Retinal pigment epithelial cell (primary cell): ENCODE measurements around the gene IWS1.

Experiments used
- DNase-seq: peaks from one replicate; pipeline ENCODE4 v3.0.0-alpha.2; 2010; ENCODE audit warnings: low read depth
- H3K4me3 ChIP-seq: 2 replicates; pipeline ENCODE4 v1.5.1; 2011; ENCODE audit warnings: mild to moderate bottlenecking, low read length, control low read depth, moderate library complexity
- TF ChIP-seq, protein P1 (sequence below): conservative IDR thresholded peaks from 2 replicates; pipeline ENCODE4 v1.5.1; 2011; ENCODE audit warnings: low read depth, low read length, control low read depth, inconsistent platforms

Gene IWS1

DNA sequence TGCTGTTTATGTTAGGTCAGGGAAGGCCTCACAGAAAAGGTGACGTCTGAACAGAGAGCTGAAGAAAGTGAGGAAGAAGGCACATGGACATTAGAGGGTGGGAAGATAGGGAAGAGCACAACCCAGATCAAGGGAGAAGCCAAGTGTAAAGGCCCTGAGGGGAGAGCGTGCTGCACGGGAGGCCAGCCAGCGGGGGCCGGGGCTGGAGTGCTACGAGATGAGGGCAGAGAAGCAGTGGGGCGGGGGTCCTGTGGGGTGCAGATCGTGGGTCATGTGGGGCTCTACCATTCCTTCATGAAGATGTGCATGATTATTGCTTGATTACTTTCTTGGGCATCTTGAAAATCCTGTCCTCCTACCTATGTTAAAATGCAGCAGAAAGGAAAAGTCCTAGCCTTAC, 57.2 kb downstream of the IWS1 start:
- TF ChIP-seq, protein P1, sequence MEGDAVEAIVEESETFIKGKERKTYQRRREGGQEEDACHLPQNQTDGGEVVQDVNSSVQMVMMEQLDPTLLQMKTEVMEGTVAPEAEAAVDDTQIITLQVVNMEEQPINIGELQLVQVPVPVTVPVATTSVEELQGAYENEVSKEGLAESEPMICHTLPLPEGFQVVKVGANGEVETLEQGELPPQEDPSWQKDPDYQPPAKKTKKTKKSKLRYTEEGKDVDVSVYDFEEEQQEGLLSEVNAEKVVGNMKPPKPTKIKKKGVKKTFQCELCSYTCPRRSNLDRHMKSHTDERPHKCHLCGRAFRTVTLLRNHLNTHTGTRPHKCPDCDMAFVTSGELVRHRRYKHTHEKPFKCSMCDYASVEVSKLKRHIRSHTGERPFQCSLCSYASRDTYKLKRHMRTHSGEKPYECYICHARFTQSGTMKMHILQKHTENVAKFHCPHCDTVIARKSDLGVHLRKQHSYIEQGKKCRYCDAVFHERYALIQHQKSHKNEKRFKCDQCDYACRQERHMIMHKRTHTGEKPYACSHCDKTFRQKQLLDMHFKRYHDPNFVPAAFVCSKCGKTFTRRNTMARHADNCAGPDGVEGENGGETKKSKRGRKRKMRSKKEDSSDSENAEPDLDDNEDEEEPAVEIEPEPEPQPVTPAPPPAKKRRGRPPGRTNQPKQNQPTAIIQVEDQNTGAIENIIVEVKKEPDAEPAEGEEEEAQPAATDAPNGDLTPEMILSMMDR = no peak
- no peak for DNase-seq
- no peak overlapping the region for H3K4me3 ChIP-seq

DNA sequence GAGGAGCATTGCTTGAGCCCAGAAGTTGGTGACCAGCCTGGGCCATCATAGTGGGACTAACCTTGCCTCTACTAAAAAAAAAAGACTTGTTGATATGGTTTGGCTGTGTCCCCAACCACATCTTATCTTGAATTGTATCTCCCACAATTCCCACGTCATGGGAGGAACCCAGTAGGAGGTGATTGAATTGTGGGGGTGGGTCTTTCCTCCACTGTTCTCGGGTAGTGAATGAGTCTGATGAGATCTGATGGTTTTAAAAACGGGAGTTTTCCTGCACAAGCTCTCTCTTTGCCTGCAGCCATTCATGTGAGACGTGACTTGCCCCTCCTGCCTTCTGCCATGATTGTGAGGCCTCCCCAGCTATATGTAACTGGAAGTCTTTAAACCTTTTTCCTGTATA, 61.0 kb downstream of the IWS1 start:
- DNase-seq = no peak
- no peak overlapping the region for H3K4me3 ChIP-seq

DNA sequence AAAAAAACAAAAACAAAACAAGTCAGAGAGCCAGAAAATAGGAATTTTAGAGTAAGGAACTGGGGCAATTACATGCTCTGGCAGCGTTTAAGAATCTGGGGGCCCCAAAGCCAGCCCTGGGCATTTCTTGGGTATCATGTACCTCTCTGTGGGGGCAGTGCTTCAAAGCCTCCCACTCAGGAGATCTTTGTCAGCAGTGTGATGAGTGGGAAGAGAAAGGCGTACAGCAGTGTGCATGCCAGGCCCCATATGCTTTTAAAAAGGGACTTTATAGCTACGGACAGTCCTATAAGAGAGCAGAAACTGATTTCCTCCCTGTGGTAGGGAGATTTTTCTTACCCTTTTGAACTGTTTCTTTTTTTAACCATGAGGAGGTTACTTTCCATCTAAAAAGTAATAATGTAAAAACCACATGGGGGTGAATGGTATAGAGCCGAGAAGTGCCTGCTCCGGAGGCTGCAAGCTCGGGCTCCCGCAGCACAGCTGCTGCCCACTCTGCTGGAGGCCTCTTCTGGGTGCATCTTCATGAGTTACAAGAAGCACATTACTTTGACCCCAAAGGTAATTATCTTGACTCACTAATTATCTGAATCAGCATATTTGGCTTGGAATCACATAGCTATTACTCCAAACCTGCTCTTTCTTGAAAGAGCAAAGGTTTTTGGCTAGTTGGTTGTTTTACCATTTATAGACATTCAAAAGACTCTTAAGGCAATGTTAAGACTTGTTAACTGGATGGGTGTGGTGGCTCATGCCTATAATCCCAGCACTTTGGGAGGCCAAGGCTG, 61.6 kb downstream of the IWS1 start:
- TF ChIP-seq, protein P1 = no peak
- no peak overlapping the region for H3K4me3 ChIP-seq
- DNase-seq = no peak

More for the DNA sequence above, 61.0 kb downstream of the IWS1 start:
- TF ChIP-seq, protein P1 = no peak

GRCh38 chr2:127463155-127463991, 62.9 kb downstream of the IWS1 start:
- DNase-seq = no peak
- TF ChIP-seq, protein P1 = no peak
- H3K4me3 ChIP-seq = no peak overlapping the region

DNA sequence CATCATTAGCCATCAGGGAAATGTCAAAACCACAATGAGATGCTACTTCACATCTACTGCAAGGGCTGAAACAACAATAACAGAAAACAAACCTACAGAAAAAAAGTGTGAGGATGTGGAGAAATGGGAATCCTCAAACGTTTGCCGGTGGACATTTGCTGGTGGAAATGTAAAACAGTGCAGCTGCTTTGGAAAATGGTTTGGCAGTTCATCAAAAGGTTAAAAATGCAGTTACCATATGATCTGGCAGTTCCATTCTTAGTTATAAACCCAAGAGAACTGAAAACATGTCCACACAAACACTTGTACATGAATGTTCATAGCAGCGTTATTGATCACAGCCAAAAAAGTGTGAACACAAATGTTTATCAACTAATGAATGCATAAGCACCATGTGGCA, 63.8 kb downstream of the IWS1 start:
- no peak for DNase-seq
- H3K4me3 ChIP-seq = no peak overlapping the region
- TF ChIP-seq, protein P1 = no peak

GRCh38 chr2:127456960-127457359, 69.3 kb downstream of the IWS1 start:
- no peak overlapping the region for H3K4me3 ChIP-seq
- no peak for DNase-seq
- TF ChIP-seq, protein P1 = no peak
